Neural crest cell (in vitro differentiated cells): ENCODE measurements around the gene SETD7. TPM values are rescaled to one million over a fixed set of nuclear protein-coding genes. Genes with fewer than 3 reads are reported as not detected.

Source experiments
- DNase-seq: peaks from one replicate; pipeline ENCODE4 v3.0.0; 2021; ENCODE audit warnings: low read depth, mixed read lengths, low spot score
- H3K27ac Mint-ChIP-seq: one replicate; pipeline ENCODE4 v1.8.0; 2021; ENCODE audit warnings: mild to moderate bottlenecking, mixed read lengths; ENCODE audit not compliant: unreplicated experiment
- H3K27me3 Mint-ChIP-seq: 2 replicates; pipeline ENCODE4 v1.8.0; 2021; ENCODE audit warnings: low read depth, mild to moderate bottlenecking, mixed read lengths
- H3K36me3 Mint-ChIP-seq: 2 replicates; pipeline ENCODE4 v1.8.0; 2021; ENCODE audit warnings: low read depth, mild to moderate bottlenecking, mixed read lengths
- H3K4me1 Mint-ChIP-seq: 2 replicates; pipeline ENCODE4 v1.8.0; 2021; ENCODE audit warnings: mixed read lengths
- H3K4me3 Mint-ChIP-seq: one replicate; pipeline ENCODE4 v1.8.0; 2021; ENCODE audit warnings: mild to moderate bottlenecking, mixed read lengths
- H3K9me3 Mint-ChIP-seq: 2 replicates; pipeline ENCODE4 v1.8.0; 2021; ENCODE audit warnings: mixed read lengths
- total RNA-seq: library from RNA; stranded (reverse); gene quantifications from 2 replicates; pipeline ENCODE4 v1.2.1, GENCODE V29; 2021
- TF ChIP-seq, protein P1 (sequence below): fragments of 200-600 bp; sonication (generic); conservative IDR thresholded peaks from 2 replicates; pipeline ENCODE4 v1.5.0; 2021; ENCODE audit warnings: antibody characterized with exemption, mild to moderate bottlenecking

Gene SETD7
- total RNA-seq, 1 donor from 2014 or later: 11.1 TPM

DNA sequence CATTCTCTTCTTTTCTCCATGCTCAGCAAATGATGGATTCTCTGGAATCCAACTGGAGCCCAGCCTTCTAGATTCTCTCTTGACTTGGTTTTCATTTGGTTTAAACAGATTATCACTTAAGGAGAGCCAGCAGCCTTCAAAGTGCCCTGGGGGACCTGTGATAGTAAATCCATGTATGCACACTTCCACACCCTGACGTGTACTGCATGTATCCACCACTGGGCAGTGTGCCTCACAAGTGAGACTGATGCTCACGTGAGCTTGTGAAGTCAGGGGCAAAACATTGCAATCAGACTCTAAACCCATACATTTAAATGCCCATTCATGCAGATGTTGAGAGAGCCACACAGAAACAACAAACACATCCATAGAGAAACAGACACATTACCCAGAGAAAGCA, 28.0 kb upstream of the SETD7 start:
- H3K27me3 Mint-ChIP-seq: no peaks in the 10 kb centered on the region
- no peak overlapping the region for H3K4me3 Mint-ChIP-seq
- H3K36me3 Mint-ChIP-seq: no peaks in the 10 kb centered on the region
- no peak for DNase-seq
- no peak overlapping the region for H3K27ac Mint-ChIP-seq
- no peaks in the 10 kb centered on the region for H3K9me3 Mint-ChIP-seq
- no peaks in the 10 kb centered on the region for H3K4me1 Mint-ChIP-seq
- TF ChIP-seq, protein P1, sequence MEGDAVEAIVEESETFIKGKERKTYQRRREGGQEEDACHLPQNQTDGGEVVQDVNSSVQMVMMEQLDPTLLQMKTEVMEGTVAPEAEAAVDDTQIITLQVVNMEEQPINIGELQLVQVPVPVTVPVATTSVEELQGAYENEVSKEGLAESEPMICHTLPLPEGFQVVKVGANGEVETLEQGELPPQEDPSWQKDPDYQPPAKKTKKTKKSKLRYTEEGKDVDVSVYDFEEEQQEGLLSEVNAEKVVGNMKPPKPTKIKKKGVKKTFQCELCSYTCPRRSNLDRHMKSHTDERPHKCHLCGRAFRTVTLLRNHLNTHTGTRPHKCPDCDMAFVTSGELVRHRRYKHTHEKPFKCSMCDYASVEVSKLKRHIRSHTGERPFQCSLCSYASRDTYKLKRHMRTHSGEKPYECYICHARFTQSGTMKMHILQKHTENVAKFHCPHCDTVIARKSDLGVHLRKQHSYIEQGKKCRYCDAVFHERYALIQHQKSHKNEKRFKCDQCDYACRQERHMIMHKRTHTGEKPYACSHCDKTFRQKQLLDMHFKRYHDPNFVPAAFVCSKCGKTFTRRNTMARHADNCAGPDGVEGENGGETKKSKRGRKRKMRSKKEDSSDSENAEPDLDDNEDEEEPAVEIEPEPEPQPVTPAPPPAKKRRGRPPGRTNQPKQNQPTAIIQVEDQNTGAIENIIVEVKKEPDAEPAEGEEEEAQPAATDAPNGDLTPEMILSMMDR: peak; percentile 16

DNA sequence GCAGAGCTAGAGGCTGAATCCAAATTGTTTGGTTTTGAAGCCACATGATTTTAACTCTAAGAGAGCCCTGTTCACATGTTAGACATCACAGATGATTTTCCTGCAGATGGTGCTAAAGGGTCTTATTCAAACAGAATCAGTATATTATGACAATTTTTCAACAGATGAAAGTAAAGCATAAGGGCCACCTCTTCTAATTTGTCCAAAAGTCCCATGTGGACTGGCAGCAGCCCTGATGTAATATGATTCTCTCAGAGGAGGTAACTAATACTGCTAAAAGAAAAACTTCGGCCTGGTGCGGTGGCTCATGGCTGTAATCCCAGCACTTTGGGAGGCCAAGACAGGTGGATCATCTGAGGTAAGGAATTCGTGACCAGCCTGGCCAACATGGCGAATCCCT, 26.0 kb upstream of the SETD7 start:
- Mint-ChIP-seq H3K4me1 (no peaks in the 10 kb centered on the region), H3K9me3 (no peaks in the 10 kb centered on the region), H3K4me3 (no peak overlapping the region), H3K27ac (no peak overlapping the region), H3K27me3 (no peaks in the 10 kb centered on the region), H3K36me3 (no peaks in the 10 kb centered on the region)
- DNase-seq: no peak
- TF ChIP-seq, protein P1: no peak

DNA sequence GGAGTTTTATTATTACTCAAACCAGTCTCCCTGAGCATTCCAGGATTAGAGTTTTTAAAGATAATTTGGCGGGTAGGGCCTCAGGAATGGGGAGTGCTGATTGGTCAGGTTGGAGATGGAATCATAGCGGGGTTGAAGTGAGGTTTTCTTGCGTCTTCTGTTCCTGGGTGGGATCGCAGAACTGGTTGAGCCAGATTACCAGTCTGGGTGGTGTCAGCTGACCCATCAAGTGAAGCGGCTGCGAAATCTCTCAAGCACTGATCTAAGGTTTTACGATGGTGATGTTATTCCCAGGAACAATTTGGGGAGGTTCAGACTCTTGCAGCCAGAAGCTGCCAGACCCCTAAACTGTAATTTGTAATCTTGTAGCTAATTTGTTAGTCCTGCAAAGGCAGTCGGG, 25.1 kb upstream of the SETD7 start:
- TF ChIP-seq, protein P1: no peak
- Mint-ChIP-seq H3K4me3 (no peak overlapping the region), H3K27me3 (no peaks in the 10 kb centered on the region)

DNA sequence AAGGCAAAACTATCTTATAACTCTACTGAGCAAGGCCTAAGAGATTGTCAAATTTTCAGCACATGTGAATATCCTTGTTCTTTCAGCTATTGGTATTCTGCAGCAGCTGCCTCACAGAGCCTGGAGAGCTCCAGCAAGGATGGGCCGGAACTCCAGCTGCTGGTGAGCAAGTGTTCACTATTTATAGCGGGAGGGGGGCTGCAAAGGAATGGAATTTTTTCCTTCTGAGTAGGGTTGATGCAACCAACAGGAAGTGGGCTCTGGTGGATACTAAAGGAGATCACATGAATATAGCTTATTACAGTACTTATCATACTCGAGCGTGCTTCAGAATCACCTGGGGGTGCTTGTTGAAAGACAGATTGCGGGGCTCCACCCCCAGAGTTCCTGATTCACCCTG, 20.2 kb upstream of the SETD7 start:
- Mint-ChIP-seq H3K36me3 (no peaks in the 10 kb centered on the region), H3K27ac (peak overlapping the region; percentile 83)

More for the DNA sequence above, 25.1 kb upstream of the SETD7 start:
- DNase-seq: no peak
- Mint-ChIP-seq H3K36me3 (no peaks in the 10 kb centered on the region), H3K9me3 (no peaks in the 10 kb centered on the region), H3K27ac (no peak overlapping the region), H3K4me1 (peaks cover 3% of the 10 kb centered on the region)

DNA sequence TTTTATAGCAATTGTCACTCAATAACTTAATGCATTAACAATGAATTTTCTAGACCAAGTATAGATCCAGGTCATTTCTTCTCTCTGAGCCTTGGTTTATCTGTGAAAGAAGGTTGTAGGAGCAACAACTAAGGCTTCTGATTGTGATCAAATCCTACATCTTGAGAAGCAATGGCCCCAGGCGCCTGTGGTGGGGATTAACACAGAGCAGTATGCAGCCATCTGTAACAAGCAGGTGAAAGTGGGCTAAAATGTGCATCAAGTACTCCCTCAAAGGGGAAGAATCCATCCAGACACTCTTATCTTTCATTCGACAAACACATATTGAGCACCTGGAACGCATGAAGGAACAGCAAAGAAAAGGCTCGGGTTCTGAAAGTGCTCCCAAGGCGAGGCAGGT, 19.1 kb upstream of the SETD7 start:
- H3K4me3 Mint-ChIP-seq: no peak overlapping the region
- TF ChIP-seq, protein P1: no peak
- no peak for DNase-seq
- no peaks in the 10 kb centered on the region for H3K9me3 Mint-ChIP-seq
- H3K27ac Mint-ChIP-seq: no peak overlapping the region
- no peaks in the 10 kb centered on the region for H3K36me3 Mint-ChIP-seq
- no peaks in the 10 kb centered on the region for H3K27me3 Mint-ChIP-seq
- peaks cover 5% of the 10 kb centered on the region for H3K4me1 Mint-ChIP-seq

More for the DNA sequence above, 20.2 kb upstream of the SETD7 start:
- Mint-ChIP-seq H3K4me3 (no peak overlapping the region), H3K4me1 (peaks cover 5% of the 10 kb centered on the region), H3K27me3 (no peaks in the 10 kb centered on the region), H3K9me3 (no peaks in the 10 kb centered on the region)
- TF ChIP-seq, protein P1: no peak
- no peak for DNase-seq

DNA sequence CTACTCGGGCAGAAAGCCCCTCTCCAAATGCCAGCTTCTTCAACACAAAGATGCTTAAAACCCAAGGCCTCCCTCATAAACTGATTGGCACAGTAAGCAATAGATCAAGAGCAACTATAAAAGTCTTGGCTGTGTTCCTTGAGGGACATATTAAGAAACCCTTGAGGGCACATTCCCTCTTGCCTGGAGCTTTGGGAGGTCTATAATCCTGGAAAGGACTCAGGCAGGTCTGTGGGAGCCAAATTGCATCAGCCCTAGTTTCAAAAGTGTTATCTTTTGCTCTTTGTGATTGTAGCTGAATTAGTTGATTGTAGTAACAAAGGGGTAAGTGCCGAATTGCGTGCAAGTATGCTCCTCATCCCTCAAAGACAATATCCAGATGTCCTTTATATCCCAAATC, 18.6 kb upstream of the SETD7 start:
- no peaks in the 10 kb centered on the region for H3K27me3 Mint-ChIP-seq
- no peak overlapping the region for H3K27ac Mint-ChIP-seq
- no peak overlapping the region for H3K4me3 Mint-ChIP-seq
- no peaks in the 10 kb centered on the region for H3K9me3 Mint-ChIP-seq
- no peak for DNase-seq
- TF ChIP-seq, protein P1: no peak
- no peaks in the 10 kb centered on the region for H3K36me3 Mint-ChIP-seq
- H3K4me1 Mint-ChIP-seq: peaks cover 5% of the 10 kb centered on the region
